Testis (tissue), 3 donors: Measurements from ENCODE around the gene ZNRF3. TPM values are rescaled to one million over a fixed set of nuclear protein-coding genes. Genes with fewer than 3 reads are reported as not detected.

Source experiments
- DNase-seq: peaks from one replicate; pipeline ENCODE4 v3.0.0-alpha.2; 2019
- H3K27ac ChIP-seq, 2 donors: fragments of 200-600 bp; sonication (generic); one replicate each; pipeline ENCODE4 v1.5.1; 2019
- H3K27me3 ChIP-seq: fragments of 200-600 bp; sonication (generic); one replicate; pipeline ENCODE4 v1.5.1; 2019
- H3K36me3 ChIP-seq: fragments of 200-600 bp; sonication (generic); one replicate; pipeline ENCODE4 v1.5.1; 2017; ENCODE audit warnings: low read depth; ENCODE audit errors: missing control alignments
- H3K4me1 ChIP-seq: fragments of 200-600 bp; sonication (generic); one replicate; pipeline ENCODE4 v1.5.1; 2019
- H3K4me3 ChIP-seq, 2 donors: fragments of 200-600 bp; sonication (generic); one replicate each; pipeline ENCODE4 v1.5.1; 2017 to 2019
- H3K9me3 ChIP-seq: fragments of 200-600 bp; sonication (generic); one replicate; pipeline ENCODE4 v1.5.1; 2017
- POLR2A ChIP-seq: fragments of 450-650 bp; IDR thresholded peaks from one replicate; pipeline ENCODE4 v1.6.1; 2017; ENCODE audit warnings: antibody characterized with exemption, mild to moderate bottlenecking, moderate library complexity
- WGBS, 2 donors: methylation state at CpG; one replicate each; pipeline ENCODE4 v1.1.5; 2018; 5-methylcytosine and 5-hydroxymethylcytosine counted together
- intact Hi-C: fragments of 100-400 bp; cut with DNase I; formaldehyde crosslinking; loops from one replicate; pipeline ENCODE4 v1.15.1; 2023; ENCODE audit warnings: low total_unique reads
- polyA plus RNA-seq: library from polyadenylated mRNA; stranded (reverse); fragments of 350-450 nt; fragmentation: Illumina TruSeq; extraction: RNeasy Lipid Tissue Mini Kit (QIAGEN cat#74804); gene quantifications from one replicate; pipeline ENCODE4 v1.2.3, GENCODE V29; 2014; ENCODE audit warnings: low read depth, low replicate concordance; ENCODE audit not compliant: insufficient read depth
- total RNA-seq, 2 donors: library from RNA; depleted of rRNA; stranded (reverse); fragments of >200 nt; gene quantifications; one replicate each; pipeline ENCODE4 v1.2.3, GENCODE V29; 2016
- TF ChIP-seq, protein P1 (sequence below), 3 experiments: fragments of 450-650 bp in 2 of 3; fragments of 200-600 bp in 1 of 3; sonication (generic) in 1 of 3; IDR thresholded peaks; one replicate each; pipeline ENCODE4 v1.5.1; 2016 to 2019; ENCODE audit warnings: antibody characterized with exemption in 3 of 3, mild to moderate bottlenecking in 2 of 3, moderate library complexity in 1 of 3

ZNRF3 gene
- total and polyA plus RNA-seq, 3 donors from 2014 or later: 13.9 to 44.5 (median 32.2) TPM

DNA sequence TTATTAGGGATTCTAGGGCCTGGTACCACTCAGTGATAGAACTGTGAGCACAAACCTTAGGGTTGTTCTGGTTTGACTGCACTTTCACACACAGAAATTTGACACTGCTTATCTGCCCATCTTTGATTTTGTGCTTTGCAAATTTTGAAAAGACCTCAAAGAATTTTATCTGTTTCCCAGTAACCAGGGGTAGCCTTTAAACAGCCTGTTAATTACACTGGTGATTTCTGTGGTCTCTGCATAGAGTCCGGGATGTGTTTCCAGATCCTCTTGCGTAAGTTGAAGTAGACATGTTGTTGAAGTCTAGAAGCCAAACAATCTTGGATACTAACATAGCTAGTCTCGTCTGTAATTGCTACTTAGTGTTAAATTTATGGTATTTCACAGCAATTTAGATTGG, 103.0 kb downstream of the ZNRF3 start:
- no peak for DNase-seq
- intact Hi-C loops: no loop called here
- Histone ChIP-seq H3K9me3 (no peaks in the 10 kb centered on the region), H3K36me3 (no peaks in the 10 kb centered on the region), H3K4me1 (peaks cover 5% of the 10 kb centered on the region), H3K4me3 (no peak overlapping the region), H3K27me3 (no peaks in the 10 kb centered on the region), H3K27ac (no peak overlapping the region)
- no peak for TF ChIP-seq POLR2A
- TF ChIP-seq, protein P1, sequence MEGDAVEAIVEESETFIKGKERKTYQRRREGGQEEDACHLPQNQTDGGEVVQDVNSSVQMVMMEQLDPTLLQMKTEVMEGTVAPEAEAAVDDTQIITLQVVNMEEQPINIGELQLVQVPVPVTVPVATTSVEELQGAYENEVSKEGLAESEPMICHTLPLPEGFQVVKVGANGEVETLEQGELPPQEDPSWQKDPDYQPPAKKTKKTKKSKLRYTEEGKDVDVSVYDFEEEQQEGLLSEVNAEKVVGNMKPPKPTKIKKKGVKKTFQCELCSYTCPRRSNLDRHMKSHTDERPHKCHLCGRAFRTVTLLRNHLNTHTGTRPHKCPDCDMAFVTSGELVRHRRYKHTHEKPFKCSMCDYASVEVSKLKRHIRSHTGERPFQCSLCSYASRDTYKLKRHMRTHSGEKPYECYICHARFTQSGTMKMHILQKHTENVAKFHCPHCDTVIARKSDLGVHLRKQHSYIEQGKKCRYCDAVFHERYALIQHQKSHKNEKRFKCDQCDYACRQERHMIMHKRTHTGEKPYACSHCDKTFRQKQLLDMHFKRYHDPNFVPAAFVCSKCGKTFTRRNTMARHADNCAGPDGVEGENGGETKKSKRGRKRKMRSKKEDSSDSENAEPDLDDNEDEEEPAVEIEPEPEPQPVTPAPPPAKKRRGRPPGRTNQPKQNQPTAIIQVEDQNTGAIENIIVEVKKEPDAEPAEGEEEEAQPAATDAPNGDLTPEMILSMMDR (IDR thresholded peaks at IDR 0.05): no peak
- 70 to 75% methylated on average over 3 of the region's 3 CpGs for WGBS, 2 donors

DNA sequence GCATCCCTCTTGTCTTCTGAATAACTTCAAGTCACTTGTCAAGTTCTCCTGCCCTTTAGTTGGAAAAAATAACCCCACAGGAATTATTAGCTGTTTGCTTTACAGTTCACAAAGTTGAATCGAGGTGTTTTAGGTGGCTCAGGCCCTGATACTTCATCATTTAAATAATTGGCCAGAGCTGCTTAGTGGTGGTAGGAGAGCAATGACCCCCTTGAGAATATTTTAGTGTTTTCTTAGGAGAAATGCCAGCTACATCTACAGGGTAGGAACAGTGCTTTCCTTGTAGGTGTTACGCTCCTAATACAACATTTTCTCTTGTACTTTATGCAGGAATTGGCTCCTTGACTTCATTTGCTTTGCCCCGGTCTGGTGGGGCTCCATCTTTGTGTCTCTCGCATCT, 105.1 kb downstream of the ZNRF3 start:
- no peak overlapping the region for H3K4me3 ChIP-seq
- no peaks in the 10 kb centered on the region for H3K9me3 ChIP-seq
- DNase-seq: no peak
- intact Hi-C loops: no loop called here
- WGBS, 2 donors: 74 to 82% methylated on average over 4 of the region's 4 CpGs
- no peak overlapping the region for H3K27ac ChIP-seq
- H3K36me3 ChIP-seq: no peaks in the 10 kb centered on the region
- TF ChIP-seq POLR2A: no peak
- TF ChIP-seq, protein P1 (IDR thresholded peaks at IDR 0.05): no peak
- H3K27me3 ChIP-seq: no peaks in the 10 kb centered on the region
- H3K4me1 ChIP-seq: peaks cover 5% of the 10 kb centered on the region

DNA sequence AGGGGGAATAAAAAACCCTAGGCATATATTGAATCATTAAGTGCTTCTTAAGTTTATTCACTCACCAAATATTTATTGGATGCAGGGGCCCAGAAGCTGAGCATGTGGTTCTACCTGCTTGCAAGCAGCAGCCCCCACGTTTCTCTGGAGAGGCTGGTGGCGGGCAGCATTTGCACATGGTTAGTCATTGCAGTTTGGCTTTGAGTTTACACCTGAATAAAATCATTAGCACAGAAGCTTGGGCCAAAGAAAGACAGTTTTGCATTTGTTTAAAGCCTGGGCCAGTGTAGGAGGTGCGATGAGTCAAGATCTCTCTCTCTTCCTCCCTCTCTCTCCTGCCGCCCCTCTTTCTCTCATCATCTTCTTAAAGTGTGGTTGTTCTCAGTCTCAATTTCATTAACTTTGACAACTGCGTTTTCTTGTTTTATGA, 105.7 kb downstream of the ZNRF3 start:
- Histone ChIP-seq H3K27me3 (no peaks in the 10 kb centered on the region), H3K27ac (no peak overlapping the region), H3K4me3 (no peak overlapping the region), H3K4me1 (peaks cover 5% of the 10 kb centered on the region), H3K9me3 (no peaks in the 10 kb centered on the region), H3K36me3 (no peaks in the 10 kb centered on the region)
- 79 to 81% methylated on average over 5 of the region's 5 CpGs for WGBS, 2 donors
- TF ChIP-seq, protein P1 (IDR thresholded peaks at IDR 0.05): no peak
- TF ChIP-seq POLR2A: no peak
- no peak for DNase-seq
- intact Hi-C loops: no loop called here

DNA sequence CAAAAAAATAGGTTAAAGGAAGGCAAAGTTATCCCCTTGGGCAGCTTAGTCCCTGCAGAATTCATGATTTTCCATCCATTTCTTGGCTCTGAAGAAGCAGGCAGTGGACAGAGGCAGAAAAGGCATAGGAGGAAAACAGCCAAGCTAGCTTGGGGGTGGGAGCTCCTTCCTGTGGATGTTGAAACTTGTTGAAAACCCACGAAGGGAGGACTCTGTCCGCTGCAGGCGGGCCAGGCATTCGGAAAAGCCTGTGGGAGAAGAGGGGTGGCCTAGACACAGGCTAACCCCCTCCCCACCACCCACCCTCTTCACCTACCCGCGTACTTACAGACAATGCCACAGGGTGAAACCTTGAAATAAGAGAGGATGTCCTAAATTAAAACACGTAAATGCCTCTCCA, 106.1 kb downstream of the ZNRF3 start:
- H3K27ac ChIP-seq: no peak overlapping the region
- no peak for DNase-seq
- intact Hi-C loops: no loop called here

DNA sequence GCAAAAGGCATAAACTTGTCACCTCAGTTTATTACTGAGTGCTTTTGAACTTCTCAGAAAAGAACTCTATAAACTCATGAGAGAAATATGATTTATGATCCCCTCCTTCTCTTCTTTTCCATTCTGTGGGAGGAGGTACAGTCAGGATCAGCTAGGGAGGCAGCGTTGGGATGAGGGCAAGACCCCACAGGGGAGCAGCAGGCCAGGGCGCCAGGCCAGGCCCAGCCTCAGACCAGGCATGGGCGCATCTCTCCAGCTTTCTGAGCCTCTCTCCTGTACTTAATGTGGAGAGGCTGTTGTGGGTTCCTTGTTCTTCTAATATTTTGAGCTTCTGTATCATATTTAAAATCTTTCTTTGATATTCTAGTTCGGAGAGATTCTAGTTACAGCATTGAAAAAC, 106.5 kb downstream of the ZNRF3 start:
- Histone ChIP-seq H3K27me3 (no peaks in the 10 kb centered on the region), H3K9me3 (no peaks in the 10 kb centered on the region), H3K27ac (no peak overlapping the region), H3K4me1 (peaks cover 5% of the 10 kb centered on the region), H3K4me3 (no peak overlapping the region), H3K36me3 (no peaks in the 10 kb centered on the region)
- DNase-seq: no peak
- WGBS, 2 donors: 83 to 85% methylated on average over 4 of the region's 4 CpGs
- intact Hi-C loops: no loop called here
- TF ChIP-seq, protein P1 (IDR thresholded peaks at IDR 0.05): no peak
- TF ChIP-seq POLR2A: no peak

More for the DNA sequence above, 106.1 kb downstream of the ZNRF3 start:
- TF ChIP-seq, protein P1 (IDR thresholded peaks at IDR 0.05): no peak
- no peak for TF ChIP-seq POLR2A
- Histone ChIP-seq H3K9me3 (no peaks in the 10 kb centered on the region), H3K4me1 (peaks cover 5% of the 10 kb centered on the region), H3K36me3 (no peaks in the 10 kb centered on the region), H3K27me3 (no peaks in the 10 kb centered on the region), H3K4me3 (no peak overlapping the region)
- WGBS, 2 donors: 74 to 81% methylated on average over 7 of the region's 7 CpGs
